Stimulated activated CD8-positive, alpha-beta memory T cell treated with anti-CD3 and anti-CD28 coated beads, Interleukin-4, amount 100 ng/mL, for 4 hours (primary cell): ENCODE measurements around the gene SEL1L3.

ENCODE experiments used
- DNase-seq, 2 donors: peaks; one replicate each; pipeline ENCODE4 v3.0.0-alpha.2; 2020; ENCODE audit warnings: low read depth in 2 of 2, low spot score in 1 of 2

Gene SEL1L3

GRCh38 chr4:25757452-25757851, 105.3 kb downstream of the SEL1L3 start:
- DNase-seq: no peak

DNA sequence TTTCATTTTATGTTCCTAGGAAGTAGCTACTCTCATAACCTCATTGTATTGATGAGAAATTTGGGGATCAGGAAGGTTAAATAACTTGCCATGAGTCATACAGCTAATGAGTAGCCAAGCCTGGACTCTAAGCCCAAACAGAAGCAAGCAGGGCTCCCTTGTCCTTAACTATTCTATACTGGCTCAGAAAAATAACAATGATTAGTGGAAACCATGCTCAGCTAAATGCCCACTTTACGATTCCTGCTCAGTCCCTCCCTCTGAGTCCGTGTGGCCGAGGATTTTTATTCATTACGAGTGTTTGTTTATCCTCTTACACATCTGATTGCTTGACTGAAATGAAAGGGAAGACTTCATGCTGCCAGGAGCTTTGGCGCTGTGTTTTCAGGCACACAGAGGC, 106.3 kb downstream of the SEL1L3 start:
- DNase-seq: no peak

- DNase-seq: no peak
Measured at GRCh38 chr4:25755911-25756310, 106.9 kb downstream of the SEL1L3 start.

DNA sequence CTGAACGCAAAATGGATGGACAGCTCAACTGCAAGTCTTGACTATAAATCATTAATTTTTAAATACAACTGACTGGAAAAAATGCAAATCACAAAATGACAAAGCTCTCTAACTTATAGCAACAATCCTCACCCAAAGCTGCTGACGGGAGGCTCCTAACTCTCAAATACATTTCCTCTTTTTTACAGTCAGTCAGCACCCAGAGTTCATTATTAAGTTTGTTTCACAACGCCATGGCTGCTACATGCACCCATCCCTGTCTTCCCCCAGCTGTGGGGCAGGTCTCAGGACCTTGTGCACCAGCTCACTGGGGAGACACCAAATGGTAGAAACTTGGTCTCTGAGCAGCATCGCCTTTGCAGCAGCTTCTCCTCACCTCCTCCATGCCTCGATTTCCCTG, 109.5 kb downstream of the SEL1L3 start:
- DNase-seq: no peak

GRCh38 chr4:25750874-25751273, 111.9 kb downstream of the SEL1L3 start:
- DNase-seq: no peak

DNA sequence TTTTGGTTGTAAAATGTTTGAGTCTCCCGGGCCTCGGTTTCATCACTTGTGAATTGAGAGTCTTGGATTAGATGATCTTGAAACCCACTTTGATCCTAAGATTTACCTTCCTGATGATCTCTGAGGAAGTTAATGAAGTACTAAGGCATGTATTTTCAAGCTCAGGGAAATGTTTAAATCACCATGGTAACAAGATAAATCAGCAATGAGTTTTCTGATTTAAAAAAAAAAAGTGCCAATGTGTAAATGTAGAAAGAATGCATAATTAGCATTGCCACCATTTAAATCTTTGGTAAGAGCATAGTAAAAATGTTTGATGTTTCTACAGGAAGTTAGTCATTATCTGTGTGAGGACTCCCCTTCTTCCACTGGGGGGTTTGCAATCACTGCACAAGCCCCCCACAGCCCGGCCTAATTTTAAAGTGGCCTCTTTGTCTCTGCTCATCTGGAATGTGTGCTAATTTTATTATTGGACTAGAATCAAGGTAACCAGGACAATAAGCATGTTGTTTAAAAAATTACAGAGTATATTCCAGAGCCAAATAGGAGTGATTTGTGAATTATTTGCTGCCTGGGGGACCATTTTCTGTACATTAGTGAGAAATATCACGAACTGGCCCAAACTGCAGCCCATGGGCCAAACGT, 113.5 kb downstream of the SEL1L3 start:
- DNase-seq: no peak

- DNase-seq: no peak
Measured at GRCh38 chr4:25743971-25744370, 118.8 kb downstream of the SEL1L3 start.

DNA sequence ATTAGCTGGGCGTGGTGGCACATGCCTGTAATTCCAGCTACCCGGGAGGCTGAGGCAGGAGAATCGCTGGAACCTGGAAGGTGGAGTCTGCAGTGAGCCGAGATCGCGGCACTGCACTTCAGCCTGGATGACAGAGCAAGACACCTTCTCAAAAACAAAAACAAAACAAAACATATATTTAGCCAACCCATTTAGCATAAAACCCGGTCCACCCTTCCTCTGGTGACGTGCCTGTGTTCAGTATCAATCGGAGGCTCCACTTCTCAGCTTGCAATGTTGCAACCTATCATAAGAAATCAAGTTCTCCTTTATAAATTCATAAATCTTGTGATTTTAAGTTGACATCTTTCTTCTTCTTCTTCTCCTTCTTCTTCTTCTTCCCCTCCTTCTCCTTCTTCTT, 133.2 kb downstream of the SEL1L3 start:
- DNase-seq: no peak

GRCh38 chr4:25728886-25729285, 133.9 kb downstream of the SEL1L3 start:
- no peak for DNase-seq

- no peak for DNase-seq
Measured at GRCh38 chr4:25727711-25728493, 134.9 kb downstream of the SEL1L3 start.

DNA sequence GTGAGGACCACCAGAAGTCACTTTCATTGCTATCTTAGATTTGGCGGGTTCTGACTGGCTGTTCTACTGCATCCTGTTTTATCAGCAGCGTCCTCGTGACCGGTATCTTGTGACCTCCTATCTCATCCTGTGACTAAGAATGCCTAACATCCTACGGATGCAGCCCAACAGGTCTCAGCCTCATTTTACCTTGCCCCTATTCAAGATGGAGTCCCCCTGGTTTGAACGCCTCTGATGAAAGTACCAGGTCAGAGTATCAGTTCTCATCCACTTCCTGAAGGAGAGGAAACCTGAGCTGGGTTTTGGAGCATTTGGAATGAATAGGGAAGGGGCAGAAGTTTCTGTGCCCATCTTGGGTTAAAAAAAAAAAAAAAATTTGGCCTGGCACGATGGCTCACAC, 136.9 kb downstream of the SEL1L3 start:
- no peak for DNase-seq

DNA sequence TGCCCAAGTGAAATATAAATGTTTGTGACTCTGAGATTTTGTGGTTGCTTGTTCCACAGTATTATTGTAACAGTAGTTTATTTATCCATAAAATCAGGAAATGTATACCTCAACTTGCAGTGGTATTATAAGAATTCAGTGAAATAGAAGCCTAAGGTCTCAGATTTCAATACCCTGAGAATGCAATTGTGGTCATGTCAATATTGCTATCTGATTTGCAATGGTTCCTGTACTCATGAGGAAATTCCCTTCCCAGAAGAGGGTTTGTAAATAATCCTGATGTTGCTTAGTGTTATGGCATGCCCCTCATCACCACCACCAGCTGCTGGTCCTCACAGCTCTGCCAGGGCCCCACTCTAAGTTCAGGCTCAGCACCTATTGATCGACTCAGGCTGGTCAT, 139.4 kb downstream of the SEL1L3 start:
- no peak for DNase-seq

DNA sequence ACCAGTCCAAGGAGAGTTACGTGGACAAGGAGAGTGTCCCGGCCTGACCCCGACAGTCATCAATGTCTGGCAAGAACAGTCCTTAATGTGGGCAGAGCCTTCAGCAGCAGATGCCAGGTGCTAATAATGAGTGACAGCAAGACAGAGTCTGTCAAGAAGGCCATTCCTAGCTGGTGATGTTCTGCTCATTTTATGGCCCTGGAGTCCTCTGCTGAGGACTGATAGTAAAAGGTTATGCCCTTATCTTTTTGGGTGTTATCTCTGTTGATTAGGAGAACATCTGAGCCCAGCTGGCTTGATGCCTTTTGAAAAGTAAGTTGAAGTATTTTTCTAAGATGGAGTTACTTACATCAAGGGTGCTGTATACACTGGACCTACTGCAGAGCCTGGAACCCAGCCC, 139.8 kb downstream of the SEL1L3 start:
- DNase-seq: no peak

GRCh38 chr4:25713812-25714211, 149.0 kb downstream of the SEL1L3 start:
- DNase-seq: no peak

GRCh38 chr4:25712611-25713010, 150.2 kb downstream of the SEL1L3 start:
- no peak for DNase-seq

GRCh38 chr4:25710637-25711036, 152.2 kb downstream of the SEL1L3 start:
- DNase-seq: no peak

- DNase-seq: no peak
Measured at GRCh38 chr4:25704516-25704915, 158.3 kb downstream of the SEL1L3 start.

DNA sequence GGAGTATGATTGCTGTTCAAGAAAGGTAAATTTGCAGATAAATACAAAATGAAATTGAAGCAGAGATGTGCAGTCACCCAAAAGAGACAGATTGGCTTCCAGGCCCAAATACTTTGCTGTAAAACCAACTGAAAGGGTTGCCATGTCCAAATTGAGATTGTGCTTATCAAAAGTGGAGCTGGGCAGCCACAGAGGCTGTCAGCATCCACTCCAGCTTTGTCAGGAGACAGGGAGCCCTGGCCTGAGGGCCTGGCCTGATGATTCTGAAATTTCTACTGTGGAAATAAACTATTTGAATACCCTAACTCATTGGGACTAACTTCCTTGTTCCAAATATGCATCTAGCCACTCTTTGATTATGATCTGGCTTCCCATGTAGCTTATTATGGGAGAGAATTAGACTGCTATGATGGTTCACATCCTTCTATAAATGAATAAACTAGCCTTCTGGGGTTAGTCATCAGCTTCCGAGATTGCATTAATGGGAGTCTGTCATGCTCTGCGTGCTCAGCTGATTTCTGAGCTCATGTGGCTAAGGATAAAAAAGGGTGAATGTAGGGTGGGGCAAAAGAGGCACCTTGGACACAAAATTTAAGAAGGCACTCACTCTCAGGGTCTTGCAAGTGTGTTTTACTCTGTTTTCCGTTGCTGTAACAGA, 158.9 kb downstream of the SEL1L3 start:
- no peak for DNase-seq

- no peak for DNase-seq
Measured at GRCh38 chr4:25702848-25703247, 159.9 kb downstream of the SEL1L3 start.

GRCh38 chr4:25700661-25701060, 162.1 kb downstream of the SEL1L3 start:
- DNase-seq: no peak

- DNase-seq: no peak
Measured at GRCh38 chr4:25697516-25697915, 165.3 kb downstream of the SEL1L3 start.
